ENCODE results near the gene IFT172. TPM values are rescaled to one million over a fixed set of nuclear protein-coding genes. Genes with fewer than 3 reads are reported as not detected.

IFT172 gene
- total and polyA plus RNA-seq, 4 donors, result 35.0 to 68.0 (median 44.2) TPM

GRCh38 chr2:27412419-27413152 lies 77.0 kb downstream of the IFT172 start:
- Histone ChIP-seq H3K36me3 (ENCODE audit: control insufficient read depth, insufficient read depth, low read length) (no peaks in the 10 kb centered on the region), H3K4me1 (ENCODE audit: control insufficient read depth, insufficient read depth, low read length) (peaks cover 4% of the 10 kb centered on the region), H3K4me3 (ENCODE audit: low read depth, low read length) (no peak overlapping the region), H3K27me3 (ENCODE audit: control insufficient read depth, insufficient read depth, low read length) (no peaks in the 10 kb centered on the region), H3K27ac (ENCODE audit: low read depth, low read length) (no peak overlapping the region), H3K9me3 (ENCODE audit: control insufficient read depth, insufficient read depth, low read length) (no peaks in the 10 kb centered on the region)
- 90% methylated on average over 2 of the region's 9 CpGs for whole genome bisulfite sequencing (ENCODE audit: insufficient coverage)
- no peak for DNase-seq (ENCODE audit: low read depth in 4 of 6, low spot score in 6 of 6)

GRCh38 chr2:27409321-27410073 lies 80.0 kb downstream of the IFT172 start, which contains the start of gene PPM1G:
Gene PPM1G, minus strand, starts transcription at chr2:27409591. Its CDS starts 169 bp downstream, at chr2:27409422.
- peak; percentile 75 to 97 (median 87) for DNase-seq (ENCODE audit: low read depth in 4 of 6, low spot score in 6 of 6)
- Histone ChIP-seq H3K4me3 (ENCODE audit: low read depth, low read length) (peak within 1 kb of the TSS; percentile 88), H3K27ac (ENCODE audit: low read depth, low read length) (peak within 1 kb of the TSS; percentile 84), H3K27me3 (ENCODE audit: control insufficient read depth, insufficient read depth, low read length) (no peaks in the 10 kb centered on the region), H3K36me3 (ENCODE audit: control insufficient read depth, insufficient read depth, low read length) (peaks cover 11% of the 10 kb centered on the region), H3K9me3 (ENCODE audit: control insufficient read depth, insufficient read depth, low read length) (no peaks in the 10 kb centered on the region), H3K4me1 (ENCODE audit: control insufficient read depth, insufficient read depth, low read length) (peaks cover 5% of the 10 kb centered on the region)
- under 1% methylated on average over 79 of the region's 82 CpGs for WGBS (ENCODE audit: insufficient coverage)

- H3K9me3 ChIP-seq (ENCODE audit: control insufficient read depth, insufficient read depth, low read length), result no peaks in the 10 kb centered on the region
- H3K36me3 ChIP-seq (ENCODE audit: control insufficient read depth, insufficient read depth, low read length), result peaks cover 11% of the 10 kb centered on the region
- H3K4me3 ChIP-seq (ENCODE audit: low read depth, low read length), result peak overlapping the region; percentile 88
- peak in 1 of 6 donors; percentile 5 for DNase-seq (ENCODE audit: low read depth in 4 of 6, low spot score in 6 of 6)
- H3K27me3 ChIP-seq (ENCODE audit: control insufficient read depth, insufficient read depth, low read length), result no peaks in the 10 kb centered on the region
- H3K4me1 ChIP-seq (ENCODE audit: control insufficient read depth, insufficient read depth, low read length), result peaks cover 5% of the 10 kb centered on the region
- under 1% methylated on average over 30 of the region's 33 CpGs for WGBS (ENCODE audit: insufficient coverage)
- peak overlapping the region; percentile 73 for H3K27ac ChIP-seq (ENCODE audit: low read depth, low read length)
Observed at GRCh38 chr2:27408601-27409320, 80.8 kb downstream of the IFT172 start.

- Histone ChIP-seq H3K9me3 (ENCODE audit: control insufficient read depth, insufficient read depth, low read length) (no peaks in the 10 kb centered on the region), H3K4me3 (ENCODE audit: low read depth, low read length) (peak overlapping the region; percentile 88), H3K27ac (ENCODE audit: low read depth, low read length) (peak overlapping the region; percentile 16), H3K4me1 (ENCODE audit: control insufficient read depth, insufficient read depth, low read length) (peaks cover 5% of the 10 kb centered on the region), H3K27me3 (ENCODE audit: control insufficient read depth, insufficient read depth, low read length) (no peaks in the 10 kb centered on the region), H3K36me3 (ENCODE audit: control insufficient read depth, insufficient read depth, low read length) (peaks cover 13% of the 10 kb centered on the region)
- 16% methylated on average over 7 of the region's 16 CpGs for WGBS (ENCODE audit: insufficient coverage)
- DNase-seq (ENCODE audit: low read depth in 4 of 6, low spot score in 6 of 6), result peak in 2 of 6 donors; percentile 54 to 76
Observed at GRCh38 chr2:27407798-27408491, 81.6 kb downstream of the IFT172 start.

GRCh38 chr2:27400348-27401135 lies 89.0 kb downstream of the IFT172 start:
- H3K36me3 ChIP-seq (ENCODE audit: control insufficient read depth, insufficient read depth, low read length), result peaks cover 16% of the 10 kb centered on the region
- no peaks in the 10 kb centered on the region for H3K27me3 ChIP-seq (ENCODE audit: control insufficient read depth, insufficient read depth, low read length)
- H3K9me3 ChIP-seq (ENCODE audit: control insufficient read depth, insufficient read depth, low read length), result no peaks in the 10 kb centered on the region
- no CpG with 5 or more reads among the region's 2 CpGs for WGBS (ENCODE audit: insufficient coverage)
- H3K4me1 ChIP-seq (ENCODE audit: control insufficient read depth, insufficient read depth, low read length), result no peaks in the 10 kb centered on the region
- DNase-seq (ENCODE audit: low read depth in 4 of 6, low spot score in 6 of 6), result peak in 1 of 6 donors; percentile 42
- H3K27ac ChIP-seq (ENCODE audit: low read depth, low read length), result no peak overlapping the region
- H3K4me3 ChIP-seq (ENCODE audit: low read depth, low read length), result no peak overlapping the region

- no peaks in the 10 kb centered on the region for H3K27me3 ChIP-seq (ENCODE audit: control insufficient read depth, insufficient read depth, low read length)
- no peak overlapping the region for H3K27ac ChIP-seq (ENCODE audit: low read depth, low read length)
- no peak overlapping the region for H3K4me3 ChIP-seq (ENCODE audit: low read depth, low read length)
- WGBS (ENCODE audit: insufficient coverage), result 94% methylated on average over 2 of the region's 5 CpGs
- H3K4me1 ChIP-seq (ENCODE audit: control insufficient read depth, insufficient read depth, low read length), result no peaks in the 10 kb centered on the region
- H3K9me3 ChIP-seq (ENCODE audit: control insufficient read depth, insufficient read depth, low read length), result no peaks in the 10 kb centered on the region
- H3K36me3 ChIP-seq (ENCODE audit: control insufficient read depth, insufficient read depth, low read length), result peaks cover 9% of the 10 kb centered on the region
- DNase-seq (ENCODE audit: low read depth in 4 of 6, low spot score in 6 of 6), result no peak
Observed at GRCh38 chr2:27398962-27399361, 90.6 kb downstream of the IFT172 start.

Small RNAs within 50 kb of the gene (small RNA-seq; reads per million reads assigned to genes)
- gene RNU6-986P (ENCODE audit: low replicate concordance), result not detected

Other genes starting within 250 kb of the IFT172 start
- 1 to 10 TPM; 2.9 to 5.5 TPM for gene SLC30A3, start 226.7 kb downstream of the IFT172 start, total RNA-seq
- gene SLC30A3, start 226.7 kb downstream of the IFT172 start, polyA plus RNA-seq (ENCODE audit: insufficient read length in 2 of 2), result 10 to 100 TPM; 18.6 to 30.2 TPM
- under 1 TPM; 0.22 to 0.50 TPM for gene DNAJC5G, start 214.3 kb downstream of the IFT172 start, total RNA-seq
- gene DNAJC5G, start 214.3 kb downstream of the IFT172 start, polyA plus RNA-seq (ENCODE audit: insufficient read length in 2 of 2), result 1 to 10 TPM in 1 of 2 donors, under 1 TPM in 1; 0.48 to 1.7 TPM
- under 1 TPM; 0.17 to 0.30 TPM for gene TRIM54, start 207.3 kb downstream of the IFT172 start, total RNA-seq
- 1 to 10 TPM; 1.3 to 1.6 TPM for gene TRIM54, start 207.3 kb downstream of the IFT172 start, polyA plus RNA-seq (ENCODE audit: insufficient read length in 2 of 2)
- gene UCN, start 181.3 kb downstream of the IFT172 start, total RNA-seq, result 1 to 10 TPM in 1 of 2 donors, under 1 TPM in 1; 0.79 to 2.6 TPM
- 1 to 10 TPM; 4.0 to 4.6 TPM for gene UCN, start 181.3 kb downstream of the IFT172 start, polyA plus RNA-seq (ENCODE audit: insufficient read length in 2 of 2)
- gene MPV17, start 166.6 kb downstream of the IFT172 start, total RNA-seq, result 100 to 1,000 TPM in 1 of 2 donors, 10 to 100 TPM in 1; 46.6 to 124 TPM
- gene MPV17, start 166.6 kb downstream of the IFT172 start, polyA plus RNA-seq (ENCODE audit: insufficient read length in 2 of 2), result 100 to 1,000 TPM; 108 to 132 TPM
- gene GTF3C2, start 133.0 kb downstream of the IFT172 start, total RNA-seq, result 10 to 100 TPM; 37.8 to 41.5 TPM
- 10 to 100 TPM; 44.5 to 60.5 TPM for gene GTF3C2, start 133.0 kb downstream of the IFT172 start, polyA plus RNA-seq (ENCODE audit: insufficient read length in 2 of 2)
- gene EIF2B4, start 119.4 kb downstream of the IFT172 start, total RNA-seq, result 10 to 100 TPM; 15.5 to 37.1 TPM
- gene EIF2B4, start 119.4 kb downstream of the IFT172 start, polyA plus RNA-seq (ENCODE audit: insufficient read length in 2 of 2), result 10 to 100 TPM; 46.7 to 58.9 TPM
- 100 to 1,000 TPM in 1 of 2 donors, 10 to 100 TPM in 1; 66.2 to 112 TPM for gene SNX17, start 119.1 kb downstream of the IFT172 start, total RNA-seq
- gene SNX17, start 119.1 kb downstream of the IFT172 start, polyA plus RNA-seq (ENCODE audit: insufficient read length in 2 of 2), result 100 to 1,000 TPM in 1 of 2 donors, 10 to 100 TPM in 1; 88.5 to 103 TPM
- 10 to 100 TPM in 1 of 2 donors, 1 to 10 TPM in 1; 6.3 to 16.5 TPM for gene ZNF513, start 109.0 kb downstream of the IFT172 start, total RNA-seq
- 10 to 100 TPM; 32.6 to 35.3 TPM for gene ZNF513, start 109.0 kb downstream of the IFT172 start, polyA plus RNA-seq (ENCODE audit: insufficient read length in 2 of 2)
- 10 to 100 TPM; 40.2 to 69.8 TPM for gene PPM1G, start 80.2 kb downstream of the IFT172 start, total RNA-seq
- 10 to 100 TPM; 94.8 to 96.1 TPM for gene PPM1G, start 80.2 kb downstream of the IFT172 start, polyA plus RNA-seq (ENCODE audit: insufficient read length in 2 of 2)
- 10 to 100 TPM; 80.1 to 92.1 TPM for gene NRBP1, start 61.1 kb downstream of the IFT172 start, total RNA-seq
- gene NRBP1, start 61.1 kb downstream of the IFT172 start, polyA plus RNA-seq (ENCODE audit: insufficient read length in 2 of 2), result 100 to 1,000 TPM; 119 to 133 TPM
- gene KRTCAP3, start 47.4 kb downstream of the IFT172 start, total RNA-seq, result under 1 TPM in 1 of 2 donors, not detected in 1; 0.72 TPM
- 1 to 10 TPM; 2.6 to 5.2 TPM for gene KRTCAP3, start 47.4 kb downstream of the IFT172 start, polyA plus RNA-seq (ENCODE audit: insufficient read length in 2 of 2)
- gene FNDC4, start 5.5 kb upstream of the IFT172 start, total RNA-seq, result 10 to 100 TPM; 42.5 to 50.8 TPM
- 100 to 1,000 TPM; 134 to 137 TPM for gene FNDC4, start 5.5 kb upstream of the IFT172 start, polyA plus RNA-seq (ENCODE audit: insufficient read length in 2 of 2)
- gene GCKR, start 7.1 kb upstream of the IFT172 start, total RNA-seq, result under 1 TPM; 0.20 to 0.77 TPM
- 1 to 10 TPM; 1.7 to 2.9 TPM for gene GCKR, start 7.1 kb upstream of the IFT172 start, polyA plus RNA-seq (ENCODE audit: insufficient read length in 2 of 2)
- 10 to 100 TPM; 38.6 to 63.0 TPM for gene ZNF512, start 93.3 kb upstream of the IFT172 start, total RNA-seq
- 10 to 100 TPM; 55.6 to 59.5 TPM for gene ZNF512, start 93.3 kb upstream of the IFT172 start, polyA plus RNA-seq (ENCODE audit: insufficient read length in 2 of 2)
- 10 to 100 TPM in 1 of 2 donors, 1 to 10 TPM in 1; 9.7 to 12.8 TPM for gene CCDC121, start 139.3 kb upstream of the IFT172 start, total RNA-seq
- gene CCDC121, start 139.3 kb upstream of the IFT172 start, polyA plus RNA-seq (ENCODE audit: insufficient read length in 2 of 2), result 1 to 10 TPM; 6.5 to 7.4 TPM
- gene GPN1, start 139.3 kb upstream of the IFT172 start, total RNA-seq, result 10 to 100 TPM; 33.2 to 35.8 TPM
- 10 to 100 TPM; 42.2 to 45.4 TPM for gene GPN1, start 139.3 kb upstream of the IFT172 start, polyA plus RNA-seq (ENCODE audit: insufficient read length in 2 of 2)
- gene SUPT7L, start 173.9 kb upstream of the IFT172 start, total RNA-seq, result 10 to 100 TPM; 34.8 to 49.7 TPM
- gene SUPT7L, start 173.9 kb upstream of the IFT172 start, polyA plus RNA-seq (ENCODE audit: insufficient read length in 2 of 2), result 10 to 100 TPM; 50.2 to 57.9 TPM
- 10 to 100 TPM; 28.1 to 32.3 TPM for gene SLC4A1AP, start 174.1 kb upstream of the IFT172 start, total RNA-seq
- gene SLC4A1AP, start 174.1 kb upstream of the IFT172 start, polyA plus RNA-seq (ENCODE audit: insufficient read length in 2 of 2), result 10 to 100 TPM; 34.9 to 35.5 TPM